GM19372 (cell line): ENCODE results near the gene CYTH4.

Source experiments
- ATAC-seq: cut with Tn5 transposase; IDR thresholded peaks from one replicate; pipeline ENCODE4 v1.9.1; 2021; ENCODE audit warnings: mild to moderate bottlenecking, low read depth, moderate library complexity; ENCODE audit not compliant: unreplicated experiment

Gene CYTH4

DNA sequence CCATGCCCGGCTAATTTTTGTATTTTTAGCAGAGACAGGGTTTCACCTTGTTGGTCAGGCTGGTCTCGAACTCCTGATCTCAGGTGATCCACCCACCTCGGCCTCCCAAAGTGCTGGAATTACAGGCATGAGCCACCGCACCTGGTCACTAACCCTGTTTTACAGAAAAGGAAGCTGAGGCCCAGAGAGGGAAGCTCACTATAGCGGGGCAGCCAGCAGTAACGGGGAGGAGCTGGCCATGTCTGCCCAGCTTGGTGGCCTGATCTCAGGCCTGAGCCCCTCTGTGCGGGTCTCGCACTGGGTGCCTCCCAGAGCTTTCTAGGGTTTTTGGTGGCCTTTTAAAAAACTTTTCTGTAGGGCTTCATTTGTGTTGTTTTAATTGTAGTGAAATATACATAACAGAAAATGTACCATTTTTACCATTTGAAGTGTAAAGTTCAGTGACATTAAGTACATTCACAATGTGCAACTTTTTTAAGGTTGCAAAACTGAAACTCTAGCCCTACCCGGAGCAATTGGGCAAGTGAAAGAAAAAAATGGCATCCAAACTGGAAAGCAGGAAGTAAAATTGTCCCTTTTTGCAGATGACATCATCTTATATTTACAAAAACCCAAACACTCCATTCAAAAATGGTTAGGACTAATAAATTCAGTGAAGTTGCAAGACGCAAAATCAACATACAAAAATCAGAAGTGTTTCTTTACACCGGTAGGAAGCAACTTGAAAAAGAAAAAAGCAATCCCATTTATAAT is 14.5 kb upstream of the CYTH4 start:
- no peak for ATAC-seq

DNA sequence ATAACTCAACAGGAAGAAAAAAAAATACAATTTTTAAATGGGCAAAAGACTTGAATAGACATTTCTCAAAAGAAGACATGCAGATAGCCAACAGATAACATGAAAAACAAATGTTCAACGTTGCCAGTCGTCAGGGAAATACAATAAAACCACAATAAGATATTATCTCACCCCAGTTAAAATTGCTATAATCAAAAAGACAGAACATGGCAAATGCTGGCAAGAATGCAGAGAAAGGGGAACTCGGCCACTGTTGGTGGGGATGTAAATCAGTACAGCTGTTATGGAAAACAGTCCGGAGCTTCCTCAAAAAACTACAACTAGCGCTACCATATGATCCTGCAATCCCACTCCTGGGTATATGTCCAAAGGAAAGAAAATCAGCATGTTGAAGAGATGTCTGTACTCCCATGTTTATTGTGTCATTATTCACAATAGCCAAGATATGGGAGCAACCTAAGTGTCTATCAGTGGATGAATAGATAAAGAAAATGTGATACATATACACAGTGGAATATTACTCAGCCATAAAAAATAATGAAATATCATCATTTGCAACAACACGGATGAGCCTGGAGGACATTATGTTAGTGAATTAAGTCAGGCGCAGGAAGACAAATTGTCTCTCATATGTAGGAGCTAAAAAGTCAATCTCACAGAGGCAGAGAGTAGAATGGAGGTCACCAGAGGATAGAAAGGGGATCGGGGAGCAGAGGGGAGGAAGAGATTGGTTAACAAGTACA is 12.2 kb upstream of the CYTH4 start:
- no peak for ATAC-seq

DNA sequence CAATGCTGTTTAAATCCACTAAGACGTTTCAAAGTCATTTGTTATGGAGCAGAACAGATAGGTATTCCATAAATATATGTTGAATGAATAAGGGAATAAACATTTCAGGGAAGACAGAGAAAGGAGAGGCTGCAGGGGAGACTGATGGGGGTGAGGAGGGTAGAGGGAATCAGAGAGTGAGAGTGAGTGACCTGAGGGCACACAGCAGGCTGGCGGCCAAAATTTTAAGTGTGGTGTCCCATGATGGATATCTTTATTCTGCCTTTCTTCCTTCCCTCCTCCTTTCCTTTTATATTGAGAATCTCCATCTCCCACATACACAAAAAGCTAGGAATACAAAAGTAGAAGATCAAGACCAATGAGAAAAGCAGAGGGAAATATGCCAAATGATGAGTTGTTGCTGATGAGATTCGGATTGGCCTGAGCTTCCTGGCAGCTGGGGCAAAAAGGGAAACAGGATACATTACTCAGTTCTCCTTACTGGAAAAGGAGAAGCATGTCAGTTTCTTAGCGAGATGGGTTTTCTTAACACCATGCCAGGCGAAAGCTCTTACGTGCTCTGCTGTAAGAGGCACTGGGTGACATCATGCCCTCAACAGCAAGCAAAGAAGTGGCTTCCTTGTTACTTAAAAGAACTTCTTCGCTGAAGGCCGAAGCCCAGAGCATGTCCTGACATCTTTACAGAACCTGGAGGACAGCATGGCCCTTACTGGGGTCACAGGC is 11.2 kb upstream of the CYTH4 start:
- ATAC-seq, result no peak

DNA sequence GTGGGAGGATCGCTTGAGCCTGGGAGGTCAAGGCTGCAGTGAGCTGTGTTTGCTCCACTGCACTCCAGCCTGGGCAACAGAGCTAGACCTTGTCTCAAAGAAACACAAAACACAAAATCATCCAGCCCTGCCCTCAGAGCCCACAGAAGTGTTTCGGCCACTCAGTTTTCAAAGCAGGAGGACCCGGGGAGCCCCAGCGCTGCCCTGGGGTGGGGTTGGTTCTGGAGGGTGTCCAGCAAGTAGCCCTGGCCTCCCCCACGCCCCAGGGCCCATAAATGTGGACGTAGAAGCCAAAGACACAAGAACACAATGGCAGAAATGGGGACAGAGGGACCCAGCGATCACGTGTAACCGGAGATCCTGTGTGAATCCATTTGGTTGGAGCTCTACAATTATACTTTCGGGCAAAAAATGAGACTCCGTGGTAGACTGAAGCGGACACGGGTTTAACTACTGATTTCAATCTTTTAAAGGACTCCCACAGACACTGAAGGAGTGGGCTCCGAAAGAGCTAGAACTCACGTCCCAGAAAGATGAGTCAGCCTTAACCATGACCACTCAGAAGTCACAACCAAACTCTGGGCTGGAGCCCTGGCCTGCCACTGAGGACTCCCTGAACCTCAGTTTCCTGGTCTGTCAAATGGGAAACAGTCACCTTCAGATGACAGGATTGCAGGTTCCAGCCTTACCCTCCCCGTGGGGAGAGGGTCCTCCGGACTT is 9.0 kb upstream of the CYTH4 start:
- ATAC-seq, result no peak

DNA sequence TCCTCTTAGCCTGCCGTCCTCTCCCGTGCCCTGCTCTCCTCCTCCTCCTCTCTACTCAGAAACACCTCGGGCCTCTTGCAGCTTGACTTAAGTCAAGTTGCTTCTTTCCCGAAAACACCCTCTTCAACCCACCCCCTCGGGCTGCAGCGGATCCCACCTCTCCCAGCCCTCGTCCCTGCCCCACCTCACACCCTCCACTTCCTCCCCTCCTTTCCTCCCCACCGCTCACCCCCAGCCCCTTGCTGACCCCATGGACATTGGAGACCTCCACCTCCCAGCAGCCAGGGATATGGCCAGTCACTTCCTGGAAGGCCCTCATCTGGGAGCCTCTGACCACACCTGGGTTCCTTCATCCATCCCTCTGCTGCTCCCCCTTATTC is 8.5 kb upstream of the CYTH4 start:
- ATAC-seq, result no peak

DNA sequence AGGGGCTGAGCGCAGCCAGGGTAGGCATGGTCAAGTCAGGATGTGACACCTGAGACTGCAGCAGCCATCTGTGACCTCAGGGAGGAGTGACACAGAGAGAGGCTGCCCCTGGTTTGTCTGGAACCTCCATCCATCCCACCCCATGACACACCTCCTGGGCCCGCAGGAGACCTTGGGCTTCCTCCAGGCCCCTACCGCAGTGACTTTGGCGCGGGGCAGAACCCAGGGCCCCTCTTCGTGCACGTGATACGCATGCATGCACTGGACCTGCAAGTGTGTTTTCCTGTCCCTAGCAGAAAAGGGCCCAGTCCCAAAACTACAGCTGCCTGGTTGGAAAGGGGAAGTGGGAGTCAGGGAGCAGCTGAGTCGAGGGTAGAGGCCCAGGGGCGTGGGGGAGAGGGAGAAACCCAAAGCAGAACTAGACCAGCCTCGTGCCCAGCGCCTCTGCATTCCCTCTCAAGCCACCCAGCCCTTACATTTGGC is 7.9 kb upstream of the CYTH4 start:
- no peak for ATAC-seq

DNA sequence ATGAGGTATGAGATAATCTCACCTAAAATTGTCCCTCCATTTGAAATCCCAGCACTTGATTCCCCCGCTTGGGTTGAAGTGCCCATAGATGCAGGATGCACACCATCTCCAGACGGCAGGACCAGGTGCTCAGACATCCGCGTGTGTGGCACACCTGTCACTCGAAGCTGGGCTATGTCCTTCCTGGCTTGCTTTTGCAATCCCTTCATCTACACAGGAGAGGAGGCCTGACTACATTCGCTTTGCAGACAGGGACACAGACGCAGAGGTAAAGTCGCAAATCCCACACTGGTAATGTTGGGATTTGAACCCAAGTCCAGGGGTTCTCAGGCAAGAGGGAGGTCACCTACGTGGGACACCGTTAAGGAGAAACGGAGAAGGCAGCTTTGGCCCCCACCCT is 7.2 kb upstream of the CYTH4 start:
- no peak for ATAC-seq

DNA sequence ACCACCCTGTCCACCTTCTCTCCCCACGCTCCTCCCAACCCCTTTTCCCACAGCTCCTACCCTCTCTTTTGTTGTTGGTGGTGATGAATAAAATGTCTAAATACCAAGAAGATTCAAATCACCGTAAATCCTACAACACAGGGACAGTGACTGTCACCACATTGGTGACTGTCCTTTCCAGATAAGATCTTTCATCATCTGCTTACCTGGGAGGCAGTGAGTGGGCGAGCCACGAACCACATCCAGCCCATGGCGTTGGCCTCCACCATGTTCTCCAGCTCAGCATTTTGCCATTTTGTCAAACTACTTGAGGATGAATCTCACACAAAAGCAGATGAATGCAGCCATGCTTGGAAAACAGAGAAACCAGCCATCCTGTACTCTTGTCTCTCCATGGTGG is 6.7 kb upstream of the CYTH4 start:
- no peak for ATAC-seq

DNA sequence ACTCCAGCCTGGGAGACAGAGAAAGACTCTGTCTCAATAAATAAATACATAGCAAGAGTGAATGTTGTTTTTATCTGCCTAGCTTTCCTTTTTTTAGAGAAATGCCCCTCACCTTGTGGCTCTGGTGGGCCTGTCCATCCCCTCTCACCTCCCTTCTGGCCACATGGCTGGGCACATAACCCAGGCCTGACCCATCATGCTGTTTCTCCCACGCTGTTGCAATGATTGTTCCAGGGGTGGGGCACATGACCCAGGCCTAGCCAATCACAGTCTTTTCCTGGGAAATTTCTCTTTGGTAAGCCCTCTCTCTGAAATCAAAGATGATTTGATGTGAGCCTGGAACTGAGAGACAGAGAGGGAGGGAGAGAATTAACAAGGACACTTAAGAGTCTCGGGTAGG is 5.5 kb upstream of the CYTH4 start:
- no peak for ATAC-seq

DNA sequence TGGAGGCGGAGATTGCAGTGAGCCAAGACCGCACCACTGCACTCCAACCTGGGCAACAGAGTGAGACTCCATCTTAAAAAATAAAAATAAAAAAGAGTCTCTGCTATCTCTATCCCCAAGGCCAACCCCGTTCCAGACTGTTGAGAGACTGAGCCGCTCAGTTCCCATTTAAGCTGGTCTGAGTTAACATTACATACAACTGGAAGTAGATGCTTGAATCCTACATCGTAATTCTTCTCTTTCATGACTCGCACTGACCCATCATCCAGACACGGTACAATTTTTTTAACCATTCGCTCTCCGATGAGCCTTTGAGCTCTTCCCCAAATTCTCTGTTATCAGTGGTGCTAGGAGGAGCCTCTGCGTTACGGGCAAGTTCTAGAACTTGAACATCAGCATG is 4.9 kb upstream of the CYTH4 start:
- ATAC-seq, result no peak

DNA sequence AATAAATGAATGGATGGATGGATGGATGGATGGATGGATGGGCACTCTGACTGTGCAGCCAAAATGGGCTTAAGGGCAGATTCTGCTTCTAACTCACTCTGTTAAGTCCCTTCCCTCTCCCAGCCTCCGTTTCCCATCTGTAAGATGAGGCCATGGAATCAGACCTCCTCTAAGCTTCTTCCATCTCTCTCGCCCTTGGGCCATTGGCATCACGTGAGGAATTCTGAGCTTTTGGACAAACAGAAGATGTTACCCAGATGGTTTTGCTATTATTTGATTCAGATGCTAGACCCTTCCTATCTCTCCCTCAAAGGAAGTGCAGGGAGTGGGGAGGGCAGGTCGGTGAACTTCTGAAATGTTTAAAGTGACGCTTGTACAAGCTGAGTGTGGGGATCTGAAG is 4.0 kb upstream of the CYTH4 start:
- ATAC-seq, result no peak

DNA sequence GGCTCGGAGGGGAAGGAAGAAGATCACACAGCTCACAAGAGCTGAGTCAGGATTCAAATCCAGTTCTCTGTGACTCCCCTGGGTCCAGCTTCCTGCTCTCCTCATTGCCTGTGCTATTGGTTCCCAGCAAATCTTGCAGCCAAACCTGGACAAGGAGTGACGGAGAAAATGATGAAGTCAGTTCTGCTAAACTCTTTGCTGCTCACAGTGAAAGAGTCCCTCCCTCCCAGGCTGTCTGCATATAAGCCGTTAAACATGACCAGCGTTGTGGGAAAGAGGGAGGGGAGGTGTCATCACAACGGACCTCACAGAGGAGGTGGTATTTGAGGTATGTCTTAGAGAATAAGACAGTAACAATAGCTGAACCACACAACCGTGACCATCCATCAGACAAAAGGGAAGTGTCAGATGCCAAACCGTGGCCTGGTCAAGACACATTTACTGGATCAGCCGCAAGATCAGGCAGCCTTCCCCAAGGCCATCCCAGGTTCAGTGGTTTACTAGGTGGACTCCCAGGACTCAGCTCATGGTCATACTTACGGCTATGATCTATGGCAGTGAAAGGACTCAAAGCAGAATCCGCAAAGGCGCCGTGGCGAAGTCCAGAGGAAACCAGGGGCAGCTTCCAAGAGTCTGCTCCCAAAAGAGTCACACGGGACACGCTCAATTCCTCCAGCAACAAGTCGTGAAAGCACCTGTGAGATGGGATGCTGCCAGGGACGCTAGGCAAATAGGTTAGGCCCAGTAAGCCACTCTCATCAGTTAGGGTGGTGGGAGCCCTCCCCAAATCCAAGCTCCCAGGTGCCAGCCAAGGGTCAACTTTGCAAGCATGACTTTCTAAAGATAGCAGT is 2.8 kb upstream of the CYTH4 start:
- ATAC-seq, result no peak

DNA sequence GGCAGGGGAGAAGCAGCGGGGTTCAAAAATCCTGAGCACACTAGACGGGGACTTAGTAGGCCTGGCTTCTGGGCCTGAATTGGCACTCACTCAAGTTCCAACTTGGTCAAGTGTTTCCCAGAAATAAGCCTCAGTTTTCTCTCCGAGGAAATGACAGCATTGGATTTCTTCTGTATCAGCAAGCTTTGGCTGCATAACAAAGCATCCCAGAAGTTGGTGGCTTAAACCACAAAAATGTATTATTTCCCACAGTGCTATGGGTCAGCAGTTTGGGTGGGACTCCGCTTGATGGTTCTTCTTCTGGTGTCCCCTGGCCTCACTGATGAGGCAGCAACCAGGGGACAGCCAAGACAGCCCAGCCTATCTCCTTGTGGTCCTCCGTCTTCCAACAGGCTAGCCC is 1.6 kb upstream of the CYTH4 start:
- no peak for ATAC-seq

DNA sequence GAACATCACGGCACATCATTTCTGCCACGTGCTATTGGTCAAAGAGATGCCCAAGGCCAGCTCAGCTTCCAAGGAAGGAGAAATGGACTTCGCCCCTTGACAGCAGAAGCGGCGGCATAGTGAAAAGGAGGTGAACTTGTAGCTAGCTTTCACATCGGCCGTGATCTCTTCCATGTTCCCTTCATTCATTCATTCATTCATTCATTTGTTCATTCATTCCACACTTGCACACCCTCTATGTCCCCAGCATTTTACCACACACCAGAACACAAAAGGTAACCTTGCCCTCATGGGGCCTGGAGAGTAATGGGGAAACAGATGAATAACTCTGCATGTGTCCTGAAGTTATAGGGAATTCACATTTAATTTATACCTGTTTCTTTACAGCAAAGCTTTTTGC is 1.1 kb upstream of the CYTH4 start:
- ATAC-seq, result no peak

DNA sequence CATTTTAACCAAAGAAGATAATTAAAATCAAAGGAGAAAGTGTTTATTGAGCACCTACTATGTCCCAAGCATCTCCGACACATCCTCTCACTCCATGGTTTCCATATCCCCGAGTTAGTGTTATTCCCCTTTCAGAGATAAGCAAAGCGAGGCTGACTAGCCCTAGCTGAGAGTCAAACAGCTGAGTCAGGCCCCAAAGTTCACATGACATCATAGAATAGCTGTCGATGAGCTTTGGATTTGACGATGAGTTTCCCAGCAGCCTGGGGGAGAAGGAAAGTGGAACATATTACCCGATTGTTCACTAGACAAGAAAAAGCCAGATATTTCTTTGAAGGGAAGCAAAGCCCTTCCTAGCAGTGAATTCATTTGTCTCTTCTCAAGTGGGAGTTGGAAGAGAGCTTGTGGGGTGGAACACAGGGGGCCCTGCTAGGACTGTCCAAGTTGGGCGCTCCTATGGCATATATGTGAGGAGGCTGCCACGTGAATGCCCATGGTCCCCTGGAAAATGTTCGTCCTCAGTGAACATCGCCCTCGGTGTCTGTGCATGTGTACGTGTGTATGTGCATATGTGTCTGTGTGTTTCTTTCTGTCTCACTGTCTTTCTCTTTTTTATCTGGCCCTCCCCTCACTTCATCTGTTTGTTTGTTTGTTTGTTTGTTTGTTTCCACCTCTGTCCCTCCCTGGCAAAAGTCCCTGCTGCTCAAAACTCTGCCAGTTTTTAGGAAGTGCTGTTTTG is 493 bp upstream of the CYTH4 start:
- no peak for ATAC-seq

DNA sequence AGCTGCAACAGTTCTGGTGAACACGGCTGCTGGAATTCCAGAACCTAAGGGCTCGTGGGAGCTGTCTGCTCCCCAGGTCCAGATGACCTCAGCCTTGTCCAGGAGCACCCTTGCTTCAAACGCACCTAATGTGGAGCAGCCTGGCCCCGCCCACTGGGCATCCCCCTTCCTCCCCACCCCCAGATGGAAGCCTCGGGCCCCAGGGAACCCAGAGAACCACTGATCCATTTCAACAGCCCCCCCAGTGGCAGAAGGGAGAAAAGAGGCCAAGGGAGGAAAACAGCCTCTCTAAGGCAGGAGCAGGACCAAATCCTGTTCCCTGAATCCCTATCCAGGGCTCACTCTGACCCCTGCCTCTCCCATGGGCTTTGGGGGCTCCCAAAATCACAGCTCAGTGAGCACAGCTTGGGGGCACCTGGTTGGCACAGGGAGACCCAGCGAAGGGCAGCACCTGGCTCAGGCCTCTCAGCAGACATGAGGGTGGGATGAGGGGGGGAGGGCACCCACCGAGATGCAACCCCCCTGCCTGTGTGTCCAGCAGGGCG is 1.2 kb downstream of the CYTH4 start:
- no peak for ATAC-seq

DNA sequence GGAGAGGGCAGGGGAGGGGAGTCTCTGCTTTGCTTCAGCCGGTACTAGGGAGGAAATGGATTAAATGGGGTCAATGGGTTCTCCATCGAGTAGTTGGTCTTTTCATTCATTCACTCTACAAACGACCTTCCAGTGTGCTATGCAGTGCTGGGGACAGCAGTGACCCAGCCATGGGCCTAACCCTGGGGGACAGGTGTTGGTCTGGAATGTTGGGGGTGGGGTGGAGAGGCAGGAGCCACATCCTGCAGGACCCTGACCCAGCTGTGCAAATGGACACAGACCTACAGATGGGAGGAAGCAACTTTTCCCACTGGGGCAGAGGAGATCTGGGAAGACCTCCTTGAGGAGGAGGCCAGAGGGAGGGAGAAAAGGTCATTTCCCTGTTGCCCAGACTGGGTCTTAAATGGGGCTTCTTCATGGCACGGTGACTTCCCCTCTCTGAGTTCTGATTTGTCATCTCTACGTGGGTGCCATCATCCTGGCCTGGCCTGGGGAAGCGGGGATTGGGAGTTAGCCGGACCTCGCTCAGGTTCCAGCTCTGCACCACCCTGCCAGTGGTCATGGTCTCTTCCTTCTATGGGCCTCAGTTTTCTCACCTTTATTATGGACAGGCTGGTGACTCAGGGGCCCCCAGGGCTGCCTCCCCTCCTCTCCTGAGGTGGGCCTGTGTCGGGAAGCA is 2.0 kb downstream of the CYTH4 start:
- no peak for ATAC-seq

DNA sequence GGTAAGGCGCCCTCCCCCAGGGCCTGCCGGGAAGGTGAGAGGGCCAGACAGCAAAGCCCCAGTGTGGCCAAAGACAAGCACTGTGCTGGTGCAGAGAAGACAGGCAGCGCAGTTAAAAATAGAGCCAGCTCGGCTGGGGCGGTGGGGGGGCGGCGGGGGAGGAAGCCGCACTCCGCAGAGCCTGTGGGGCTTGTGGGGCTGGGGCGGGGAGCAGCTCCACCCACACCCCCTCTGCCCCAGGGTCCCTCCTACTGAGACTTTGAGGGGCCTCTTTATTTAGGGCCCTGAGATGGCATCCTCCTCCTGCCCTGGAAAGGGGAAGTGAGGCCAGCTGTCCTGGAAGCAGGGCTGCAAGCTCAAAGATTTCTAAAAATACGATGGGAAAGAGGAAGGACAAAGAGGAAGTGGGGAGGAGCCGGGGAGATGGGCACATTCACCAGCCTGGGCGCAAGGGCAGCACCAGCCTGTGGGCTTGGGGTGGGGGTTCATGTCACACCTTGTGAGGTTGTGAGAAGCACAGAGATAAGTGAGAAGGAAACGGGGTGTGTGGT is 2.6 kb downstream of the CYTH4 start:
- no peak for ATAC-seq
